GM19239 (cell line): Measurements from ENCODE around the gene IGSF9.

Experiments
- DNase-seq: peaks from one replicate; pipeline ENCODE4 v3.0.0; 2011; ENCODE audit warnings: low spot score; ENCODE audit not compliant: insufficient read length
- FAIRE-seq: peaks from 2 replicates; lab custom pipeline; 2011; peaks lifted over from hg19 to GRCh38; lab: Jason Lieb, UNC

IGSF9 gene

GRCh38 chr1:159945483-159946241 lies at the start of gene IGSF9:
TSS of gene IGSF9 (minus strand) at chr1:159945613. CDS start at chr1:159943454, 2,159 bp downstream.
- DNase-seq (no peak), FAIRE-seq (no peak)

DNA sequence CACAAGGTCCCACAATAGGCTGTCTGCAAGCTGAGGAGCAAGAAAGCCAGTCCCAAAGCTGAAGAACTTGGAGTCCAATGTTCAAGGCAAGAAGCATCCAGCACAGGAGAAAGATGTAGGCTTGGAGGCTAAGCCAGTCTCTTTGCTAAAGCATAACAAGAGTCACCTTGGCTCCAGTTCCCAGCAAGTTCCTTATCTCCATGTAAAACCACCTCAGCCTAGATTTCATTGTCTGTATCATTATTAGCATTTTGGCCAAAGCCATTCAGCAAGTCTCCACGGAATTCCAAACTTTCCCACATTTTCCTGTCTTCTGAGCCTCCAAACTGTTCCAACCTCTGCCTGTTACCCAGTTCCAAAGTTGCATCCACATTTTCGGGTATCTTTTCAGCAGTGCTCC lies 49.5 kb upstream of the IGSF9 start:
- DNase-seq (no peak), FAIRE-seq (no peak)

- FAIRE-seq (no peak), DNase-seq (no peak)
Measured at GRCh38 chr1:159993911-159994310, 48.5 kb upstream of the IGSF9 start.

DNA sequence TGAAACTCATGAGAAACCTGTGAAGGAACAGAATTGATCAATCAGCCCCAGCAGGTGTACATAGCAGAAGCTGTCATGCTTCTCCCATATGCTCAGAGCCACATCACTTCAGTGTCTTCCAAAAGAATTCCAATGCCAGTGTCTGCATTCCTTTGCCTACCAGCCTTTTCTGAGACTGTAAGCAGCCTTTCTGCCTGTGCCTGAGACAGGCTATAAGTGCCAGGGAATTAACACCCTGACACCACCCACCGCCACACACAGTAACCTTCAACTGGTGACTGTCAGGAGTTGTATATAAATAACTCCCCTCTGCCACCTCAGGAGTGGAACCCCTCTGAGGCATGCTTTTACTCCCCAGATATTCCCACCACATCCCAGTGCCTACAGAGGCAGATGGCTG lies 46.7 kb upstream of the IGSF9 start:
- FAIRE-seq (no peak), DNase-seq (no peak)

- DNase-seq: no peak
- FAIRE-seq: no peak
Measured at GRCh38 chr1:159991513-159991912, 46.1 kb upstream of the IGSF9 start.

DNA sequence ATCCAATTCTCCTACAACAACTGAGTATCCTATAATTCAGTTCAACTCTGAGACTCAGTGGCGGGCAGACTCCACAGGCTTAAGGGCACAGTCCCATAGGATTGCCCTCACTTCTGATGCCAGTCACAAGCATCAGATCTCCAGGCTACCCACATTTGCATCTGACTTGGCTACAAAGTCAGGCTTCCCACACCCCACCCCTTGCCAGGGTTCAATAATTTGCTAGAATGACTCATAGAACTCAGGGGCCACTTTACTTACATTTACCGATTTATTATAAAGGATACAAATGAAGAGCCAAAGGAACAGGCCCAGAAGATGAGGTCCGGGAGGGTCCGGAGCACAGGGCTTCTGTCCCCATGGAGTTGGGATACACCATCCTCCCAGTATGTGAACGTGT lies 44.6 kb upstream of the IGSF9 start:
- FAIRE-seq (no peak), DNase-seq (no peak)

GRCh38 chr1:159989581-159989980 lies 44.2 kb upstream of the IGSF9 start:
- DNase-seq: no peak
- FAIRE-seq: no peak

GRCh38 chr1:159988006-159988405 lies 42.6 kb upstream of the IGSF9 start:
- DNase-seq (no peak), FAIRE-seq (no peak)

- FAIRE-seq (no peak), DNase-seq (no peak)
Measured at GRCh38 chr1:159987186-159987585, 41.8 kb upstream of the IGSF9 start.

GRCh38 chr1:159986531-159986930 lies 41.1 kb upstream of the IGSF9 start:
- FAIRE-seq (no peak), DNase-seq (no peak)

DNA sequence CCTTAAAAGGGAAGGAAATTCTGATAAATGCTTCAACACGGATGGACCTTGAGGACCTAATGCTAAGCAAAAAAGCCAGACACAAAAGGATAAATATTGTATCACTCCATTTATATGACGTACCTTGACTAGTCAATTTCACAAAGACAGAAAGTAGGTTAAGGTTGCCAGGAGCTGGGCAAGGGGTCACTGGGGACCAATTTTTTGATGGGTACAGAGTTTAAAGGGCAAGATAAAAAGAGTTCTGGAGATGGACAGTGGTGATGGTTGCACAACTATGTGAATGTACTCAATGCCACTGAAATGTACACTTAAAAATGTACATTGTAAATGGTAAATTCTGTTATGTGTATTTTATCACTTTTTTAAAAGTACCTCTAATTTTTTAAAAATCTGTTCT lies 40.7 kb upstream of the IGSF9 start:
- FAIRE-seq: no peak
- no peak for DNase-seq

DNA sequence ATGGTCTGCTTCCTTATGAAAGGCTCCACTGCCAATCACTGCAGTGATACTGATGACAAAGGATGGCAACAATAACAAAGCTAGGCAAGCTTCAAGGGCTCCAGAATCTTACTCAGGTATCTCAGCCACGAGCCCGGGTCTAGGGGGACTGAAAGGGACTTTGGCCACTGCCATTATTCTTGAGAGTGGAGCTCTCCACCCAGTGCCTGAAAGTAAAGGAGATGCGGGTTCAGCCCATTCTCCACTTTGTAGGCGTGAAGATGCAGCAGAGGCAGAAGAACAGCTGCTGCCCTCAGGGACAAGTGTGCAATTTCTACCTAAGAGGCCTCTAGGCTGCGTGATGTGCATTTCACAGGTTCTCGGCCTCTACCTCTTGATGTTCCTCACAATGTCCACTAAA lies 40.1 kb upstream of the IGSF9 start:
- FAIRE-seq (no peak), DNase-seq (no peak)

GRCh38 chr1:159983681-159984080 lies 38.3 kb upstream of the IGSF9 start:
- no peak for FAIRE-seq

GRCh38 chr1:159982280-159982679 lies 36.9 kb upstream of the IGSF9 start:
- DNase-seq (no peak), FAIRE-seq (no peak)

More at GRCh38 chr1:159983681-159984080, 38.3 kb upstream of the IGSF9 start:
- no peak for DNase-seq

GRCh38 chr1:159981351-159982055 lies 36.1 kb upstream of the IGSF9 start:
- DNase-seq (no peak), FAIRE-seq (no peak)

- FAIRE-seq (no peak), DNase-seq (no peak)
Measured at GRCh38 chr1:159980786-159981185, 35.4 kb upstream of the IGSF9 start.

DNA sequence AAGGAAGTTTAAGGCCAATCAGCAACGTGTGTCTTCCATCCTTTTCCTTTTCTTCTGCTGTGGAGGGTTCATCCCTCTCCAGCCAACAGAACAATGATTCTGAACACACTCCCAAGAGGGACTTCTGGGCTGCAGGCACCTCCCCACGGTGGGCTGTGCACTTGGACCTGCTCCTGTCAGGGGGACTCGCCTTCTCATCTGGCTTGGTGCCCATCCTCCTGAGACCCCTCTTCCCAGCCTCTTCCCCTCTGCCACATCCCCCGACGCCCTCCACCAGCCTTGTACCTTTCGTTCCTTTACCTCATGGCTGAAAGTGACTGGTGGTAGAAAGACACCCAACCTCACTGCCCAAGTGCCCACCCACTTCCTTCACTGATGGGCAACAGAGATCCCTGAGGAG lies 34.7 kb upstream of the IGSF9 start:
- no peak for DNase-seq
- no peak for FAIRE-seq

GRCh38 chr1:159979257-159979656 lies 33.8 kb upstream of the IGSF9 start:
- no peak for FAIRE-seq
- no peak for DNase-seq

- DNase-seq (no peak), FAIRE-seq (no peak)
Measured at GRCh38 chr1:159978107-159978398, 32.6 kb upstream of the IGSF9 start.

DNA sequence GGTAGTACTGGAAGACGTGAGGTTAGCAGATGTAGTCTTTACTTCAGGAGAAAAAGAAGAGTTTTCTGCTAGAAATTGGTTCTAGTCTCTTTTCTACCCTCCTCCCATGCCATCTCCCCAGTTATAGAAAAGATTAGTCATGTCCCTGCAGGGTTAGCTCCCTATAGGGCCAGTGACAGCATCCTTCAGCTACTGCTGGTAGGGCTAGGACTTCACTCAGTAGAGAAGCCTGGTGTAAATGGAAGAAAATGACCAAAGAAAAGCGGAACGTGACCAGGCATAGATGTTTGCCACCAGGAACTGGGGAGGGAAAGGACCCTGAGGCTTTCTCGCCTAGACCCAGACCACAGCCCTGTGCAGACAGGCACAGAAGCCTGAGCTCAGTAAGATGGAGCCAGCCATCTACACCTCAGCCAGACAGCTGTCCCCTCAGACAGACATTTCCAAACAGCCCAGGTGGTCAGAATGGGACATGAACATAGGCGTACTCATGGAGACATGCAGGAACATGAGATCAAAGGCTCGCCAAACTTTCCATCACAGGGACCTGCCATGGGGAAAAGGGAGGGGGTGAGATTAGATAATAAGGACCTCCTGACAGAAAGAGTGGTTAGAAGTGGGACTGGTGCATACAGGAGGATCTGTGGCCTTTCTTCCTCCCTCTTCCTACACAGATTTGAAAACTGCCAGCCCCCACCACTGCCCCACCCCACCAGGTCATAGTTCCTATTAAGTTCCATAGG lies 32.1 kb upstream of the IGSF9 start:
- DNase-seq (no peak), FAIRE-seq (no peak)

DNA sequence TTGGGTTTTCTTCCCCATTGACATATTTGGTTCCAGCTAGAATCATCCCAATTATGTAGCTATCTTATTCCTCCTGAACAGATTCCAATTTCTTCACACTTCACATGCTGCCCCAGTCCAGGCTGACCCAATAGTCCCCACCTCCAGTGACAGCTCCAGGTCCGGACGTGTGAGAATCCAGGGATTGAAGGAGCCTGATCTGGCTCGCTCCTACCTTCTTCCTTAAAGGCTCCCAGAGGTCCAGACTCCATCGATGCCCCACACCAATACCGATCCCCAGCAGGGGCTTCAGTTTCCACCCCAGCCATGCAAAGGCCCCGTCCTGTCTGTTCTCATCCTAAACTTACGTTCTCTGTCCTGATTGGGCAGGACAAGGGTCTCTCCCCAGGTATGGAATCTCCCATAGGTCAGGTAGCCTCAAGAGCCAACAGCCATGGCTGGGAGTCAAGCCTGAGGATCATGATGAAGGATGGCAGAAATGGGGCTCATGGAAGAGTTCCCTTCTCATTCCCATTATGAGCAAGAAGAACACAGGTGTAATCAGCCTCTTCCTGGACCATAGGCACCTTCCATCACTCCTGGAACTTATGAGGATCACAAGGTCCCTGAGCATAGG lies 29.0 kb upstream of the IGSF9 start:
- FAIRE-seq (no peak), DNase-seq (no peak)
